NK-92 treated with Interleukin-12 subunit alpha and Interleukin-12 subunit beta, amount 100 ng/mL, for 24 hours (cell line): ENCODE results near the gene SHLD1.
"Not testable (repeated sequence)": the region's sequence is repeated elsewhere in the genome, so short reads cannot be mapped to it uniquely, and the experiment has no call there.

ENCODE experiments used
- DNase-seq: peaks from one replicate; lab custom pipeline; 2025; lab: John Stamatoyannopoulos, UW

The SHLD1 gene, protein sequence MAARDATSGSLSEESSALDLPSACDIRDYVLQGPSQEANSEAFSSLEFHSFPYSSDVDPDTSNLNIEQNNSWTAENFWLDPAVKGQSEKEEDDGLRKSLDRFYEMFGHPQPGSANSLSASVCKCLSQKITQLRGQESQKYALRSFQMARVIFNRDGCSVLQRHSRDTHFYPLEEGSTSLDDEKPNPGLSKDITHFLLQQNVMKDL

DNA sequence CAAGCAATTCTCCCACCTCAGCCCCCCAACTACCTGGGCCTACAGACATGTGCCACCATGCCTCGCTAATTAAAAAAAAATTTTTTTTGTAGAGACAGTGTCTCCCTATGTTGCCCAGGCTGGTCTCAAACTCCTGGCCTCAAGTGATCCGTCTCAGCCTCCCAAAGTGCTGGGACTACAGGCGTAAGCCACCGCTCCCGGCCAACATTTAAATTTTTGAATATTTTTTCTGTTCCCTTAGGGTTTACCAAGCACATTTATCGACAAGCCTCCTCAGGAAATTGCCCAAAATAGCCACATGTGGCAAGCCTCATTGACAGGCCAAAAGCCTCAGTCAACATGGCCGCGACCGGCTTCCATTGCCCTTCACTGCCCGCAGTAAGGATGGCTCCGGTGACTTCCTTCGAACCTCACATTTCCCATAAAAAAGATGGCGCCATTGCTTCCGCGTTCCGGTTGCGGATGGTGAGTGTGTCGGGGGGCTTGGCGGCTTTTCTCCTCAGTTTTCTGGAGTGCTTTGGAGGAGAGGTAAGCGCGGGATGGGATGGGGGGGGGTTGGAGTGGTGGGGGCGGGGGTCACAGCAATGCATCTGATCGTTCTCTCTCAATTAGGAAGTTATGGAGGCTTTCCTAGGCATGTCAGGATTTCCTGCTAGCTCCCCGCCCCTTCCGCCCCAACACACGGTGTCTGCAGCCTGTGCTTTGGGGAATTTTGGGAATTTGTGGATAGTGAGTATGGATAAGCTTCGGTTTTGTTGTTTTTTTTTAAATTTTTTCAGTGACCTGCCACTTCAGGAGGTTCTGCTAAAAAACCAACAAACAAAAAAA is at the start of gene SHLD1:
TSS of gene SHLD1 (plus strand) at position 450 of the 828 bp plus-strand sequence. CDS start 22,465 bp downstream, outside the sequence.
- peak; percentile 61 for DNase-seq

GRCh38 chr20:5702339-5702738 is 47.9 kb upstream of the SHLD1 start:
- not testable (repeated sequence) for DNase-seq

DNA sequence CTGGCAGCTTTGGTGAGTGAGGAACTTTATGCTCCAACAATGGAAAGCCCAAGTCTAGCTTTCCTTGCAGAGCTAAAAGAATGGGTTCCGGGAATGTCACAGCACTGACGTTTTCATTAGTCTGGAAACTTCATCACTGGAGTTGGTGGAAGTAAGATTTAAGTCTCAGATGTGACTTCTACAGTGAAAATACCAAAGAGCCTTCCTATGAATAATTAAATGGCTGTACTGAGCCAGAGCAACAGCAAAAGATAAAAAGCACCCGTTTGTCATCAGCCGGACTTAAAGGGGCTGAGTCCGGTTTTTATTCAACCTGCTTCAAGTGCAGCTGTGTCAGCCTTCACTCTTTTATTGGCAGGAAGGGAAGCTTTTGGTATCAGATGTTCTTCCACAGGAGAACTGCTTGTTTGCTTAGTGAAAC is 46.5 kb upstream of the SHLD1 start:
- no peak for DNase-seq

- no peak for DNase-seq
These were observed 44.4 kb upstream of the SHLD1 start for GRCh38 chr20:5705827-5706226.

GRCh38 chr20:5706797-5707196 is 43.4 kb upstream of the SHLD1 start:
- no peak for DNase-seq

GRCh38 chr20:5710551-5710950 is 39.6 kb upstream of the SHLD1 start:
- DNase-seq: no peak

- DNase-seq: no peak
These were observed 35.8 kb upstream of the SHLD1 start for GRCh38 chr20:5714261-5715041.

GRCh38 chr20:5715071-5715841 is 34.9 kb upstream of the SHLD1 start:
- DNase-seq: no peak

- no peak for DNase-seq
These were observed 33.2 kb upstream of the SHLD1 start for GRCh38 chr20:5716953-5717352.

DNA sequence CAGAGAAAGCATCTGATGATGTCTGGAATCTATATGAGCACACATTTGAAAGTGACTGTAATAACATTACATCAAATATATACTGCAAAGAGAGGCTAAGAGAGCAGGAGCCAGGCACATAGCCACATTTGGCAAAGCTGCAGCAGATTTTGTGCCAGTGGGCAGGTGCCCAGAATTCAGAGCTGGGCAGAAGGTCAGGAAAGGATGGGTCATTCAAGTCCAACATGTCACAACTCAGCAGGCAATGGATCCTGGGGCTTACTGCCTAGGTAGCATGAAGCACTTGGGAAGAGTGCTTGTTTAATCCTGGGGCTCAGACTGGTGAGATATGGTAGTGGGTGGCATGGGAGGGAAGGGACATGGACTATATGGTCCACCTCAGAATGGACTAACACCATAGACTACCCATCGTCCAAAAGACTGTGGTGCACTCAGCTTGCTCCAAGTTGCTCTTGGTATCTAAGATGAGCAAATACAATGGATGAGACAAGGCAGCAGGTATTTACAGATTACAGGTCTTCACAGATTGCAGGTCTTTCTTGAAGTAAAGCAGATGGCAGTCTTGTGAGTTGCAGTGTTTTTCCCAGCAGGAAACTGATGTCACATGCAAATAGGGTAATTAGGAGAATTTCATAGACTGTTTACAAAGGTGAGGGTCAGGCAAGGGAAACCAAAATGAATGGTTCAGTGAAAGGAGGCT is 31.2 kb upstream of the SHLD1 start:
- DNase-seq: no peak

- no peak for DNase-seq
These were observed 30.3 kb upstream of the SHLD1 start for GRCh38 chr20:5719861-5720403.

GRCh38 chr20:5720696-5721095 is 29.5 kb upstream of the SHLD1 start:
- DNase-seq: no peak

- DNase-seq: not testable (repeated sequence)
These were observed 28.8 kb upstream of the SHLD1 start for GRCh38 chr20:5721356-5721755.

- DNase-seq: no peak
These were observed 27.3 kb upstream of the SHLD1 start for GRCh38 chr20:5722927-5723326.

DNA sequence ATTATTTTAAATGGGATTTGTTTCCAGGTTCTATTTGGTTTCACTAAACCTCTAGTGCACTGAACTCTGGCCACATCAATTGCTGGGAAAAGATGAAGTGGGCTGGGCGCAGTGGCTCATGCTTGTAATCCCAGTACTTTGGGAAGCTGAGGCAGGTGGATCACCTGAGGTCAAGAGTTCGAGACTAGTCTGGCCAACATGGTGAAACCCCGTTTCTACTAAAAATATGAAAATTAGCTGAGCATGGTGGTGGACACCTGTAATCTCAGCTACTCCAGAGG is 25.1 kb upstream of the SHLD1 start:
- DNase-seq: not testable (repeated sequence)

- DNase-seq: no peak
These were observed 23.1 kb upstream of the SHLD1 start for GRCh38 chr20:5727018-5727515.

DNA sequence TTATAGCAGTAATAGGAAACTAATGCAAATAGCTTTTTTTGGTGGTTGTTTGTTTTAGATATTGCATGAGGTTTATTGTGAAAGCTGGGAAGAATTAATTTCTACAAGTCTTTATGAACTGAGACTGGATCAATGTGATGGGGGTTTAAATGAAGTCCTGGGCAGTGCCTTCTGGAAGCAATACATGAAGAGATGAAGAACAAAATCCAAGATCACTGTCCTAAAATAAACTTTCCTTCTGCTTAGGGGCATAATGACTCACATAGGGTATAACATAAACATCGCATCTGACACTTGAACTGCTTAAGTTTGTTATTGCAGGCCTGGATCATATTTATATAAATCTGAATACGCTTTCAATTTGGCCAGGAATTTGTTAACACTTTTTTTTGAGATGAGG is 20.9 kb upstream of the SHLD1 start:
- DNase-seq: no peak

GRCh38 chr20:5730131-5730530 is 20.1 kb upstream of the SHLD1 start:
- no peak for DNase-seq

GRCh38 chr20:5731753-5732366 is 18.3 kb upstream of the SHLD1 start:
- DNase-seq: no peak

DNA sequence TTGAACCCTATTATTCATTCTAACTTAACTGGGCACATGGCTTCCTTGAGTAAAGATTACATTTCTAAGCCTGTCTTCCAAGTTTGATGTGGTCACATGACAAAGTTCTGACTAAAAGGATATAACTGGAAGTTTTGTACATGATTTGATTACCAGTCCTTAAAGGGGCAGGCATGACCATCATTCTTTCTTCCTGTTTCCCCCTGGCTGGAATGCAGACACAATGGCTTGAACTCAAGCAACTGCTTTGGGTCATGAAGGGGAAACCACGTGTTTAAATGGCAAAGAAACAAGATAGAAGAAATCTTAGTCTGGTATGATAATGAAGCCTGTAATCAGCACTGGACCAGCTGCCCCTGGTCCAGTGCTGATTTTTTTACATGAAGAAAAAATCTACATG is 15.6 kb upstream of the SHLD1 start:
- no peak for DNase-seq
